ENCODE measurements around the gene PROCA1. TPM values are rescaled to one million over a fixed set of nuclear protein-coding genes. Genes with fewer than 3 reads are reported as not detected.

The PROCA1 gene
- total RNA-seq, 4 donors from 2014 or later = 1.0 to 3.7 (median 3.3) TPM; not detected in 1

DNA sequence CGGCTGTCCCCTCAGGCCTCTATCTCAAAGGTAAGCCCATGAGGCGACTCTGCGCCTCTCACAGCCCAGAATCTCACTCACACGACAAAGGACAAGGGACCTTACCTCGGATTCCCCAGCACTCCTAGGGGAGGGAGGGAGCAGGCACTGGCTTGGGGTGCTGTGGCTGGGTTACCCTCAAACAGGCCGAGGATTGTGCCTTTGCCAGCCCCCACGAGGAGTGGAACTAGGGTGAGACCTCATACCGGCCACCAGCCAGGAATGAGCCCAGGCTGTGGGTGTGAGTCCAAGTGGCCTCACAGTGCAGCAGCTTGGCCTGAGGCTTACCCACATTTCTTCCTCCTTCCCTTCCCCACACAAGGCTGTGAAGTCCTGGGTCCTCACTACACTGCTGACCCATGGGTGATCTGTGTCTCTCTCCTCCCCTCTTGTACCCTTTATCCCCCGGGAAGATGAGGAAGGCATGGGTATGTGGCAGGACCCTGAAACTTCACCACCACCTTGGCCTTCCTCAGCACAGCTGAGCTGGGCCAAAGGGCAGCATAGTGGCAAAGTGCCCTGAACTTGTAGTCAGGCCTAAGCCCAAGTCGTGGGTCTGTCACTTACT lies 5.9 kb downstream of the PROCA1 start:
- TF ChIP-seq, protein P1, sequence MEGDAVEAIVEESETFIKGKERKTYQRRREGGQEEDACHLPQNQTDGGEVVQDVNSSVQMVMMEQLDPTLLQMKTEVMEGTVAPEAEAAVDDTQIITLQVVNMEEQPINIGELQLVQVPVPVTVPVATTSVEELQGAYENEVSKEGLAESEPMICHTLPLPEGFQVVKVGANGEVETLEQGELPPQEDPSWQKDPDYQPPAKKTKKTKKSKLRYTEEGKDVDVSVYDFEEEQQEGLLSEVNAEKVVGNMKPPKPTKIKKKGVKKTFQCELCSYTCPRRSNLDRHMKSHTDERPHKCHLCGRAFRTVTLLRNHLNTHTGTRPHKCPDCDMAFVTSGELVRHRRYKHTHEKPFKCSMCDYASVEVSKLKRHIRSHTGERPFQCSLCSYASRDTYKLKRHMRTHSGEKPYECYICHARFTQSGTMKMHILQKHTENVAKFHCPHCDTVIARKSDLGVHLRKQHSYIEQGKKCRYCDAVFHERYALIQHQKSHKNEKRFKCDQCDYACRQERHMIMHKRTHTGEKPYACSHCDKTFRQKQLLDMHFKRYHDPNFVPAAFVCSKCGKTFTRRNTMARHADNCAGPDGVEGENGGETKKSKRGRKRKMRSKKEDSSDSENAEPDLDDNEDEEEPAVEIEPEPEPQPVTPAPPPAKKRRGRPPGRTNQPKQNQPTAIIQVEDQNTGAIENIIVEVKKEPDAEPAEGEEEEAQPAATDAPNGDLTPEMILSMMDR (IDR thresholded peaks at IDR 0.05) = no peak
- no peak for TF ChIP-seq POLR2A (IDR thresholded peaks at IDR 0.05)
- intact Hi-C loops (cut with DNase I; ENCODE audit: low total_unique reads) = no loop called here
- 75 to 79% methylated on average over 10 of the region's 10 CpGs for WGBS, 2 donors
- no peak for DNase-seq (ENCODE audit: low spot score in 2 of 2)
- H3K4me3 ChIP-seq (ENCODE audit: low read depth, poor library complexity, severe bottlenecking) = no peak overlapping the region

DNA sequence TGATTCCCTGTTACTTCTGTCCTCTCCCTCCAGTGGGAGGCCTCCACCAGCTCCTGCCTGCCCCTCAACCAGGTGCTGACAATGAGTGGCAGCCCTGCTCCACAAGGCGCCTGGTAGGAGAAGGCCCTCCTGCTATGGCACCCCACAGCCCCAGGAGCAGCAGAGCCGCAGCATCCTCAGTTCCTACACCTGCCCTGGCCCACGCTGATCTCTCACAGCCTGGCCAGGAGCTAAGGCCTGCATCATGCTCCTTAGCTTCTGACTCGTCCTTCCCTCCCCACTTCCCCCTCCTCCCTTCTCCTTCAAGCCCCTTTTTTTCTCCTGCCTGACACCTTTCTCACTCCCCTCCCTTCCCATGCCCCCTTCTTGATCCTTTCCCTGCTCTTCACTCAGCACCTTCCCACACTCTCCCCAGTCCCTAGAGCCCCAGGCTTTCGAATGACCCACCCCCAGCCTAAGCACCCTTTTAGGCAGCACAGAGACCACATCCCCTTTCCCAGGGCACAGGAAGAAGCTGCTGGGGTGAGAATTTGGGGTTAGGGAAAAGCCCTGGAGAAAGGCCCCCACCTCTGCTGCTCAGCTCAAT lies 6.5 kb downstream of the PROCA1 start:
- no peak overlapping the region for H3K4me3 ChIP-seq (ENCODE audit: low read depth, poor library complexity, severe bottlenecking)
- DNase-seq (ENCODE audit: low spot score in 2 of 2) = no peak
- WGBS, 2 donors = 71 to 82% methylated on average over 5 of the region's 5 CpGs
- intact Hi-C loops (cut with DNase I; ENCODE audit: low total_unique reads) = no loop called here
- TF ChIP-seq, protein P1 (IDR thresholded peaks at IDR 0.05) = no peak
- TF ChIP-seq POLR2A (IDR thresholded peaks at IDR 0.05) = no peak

DNA sequence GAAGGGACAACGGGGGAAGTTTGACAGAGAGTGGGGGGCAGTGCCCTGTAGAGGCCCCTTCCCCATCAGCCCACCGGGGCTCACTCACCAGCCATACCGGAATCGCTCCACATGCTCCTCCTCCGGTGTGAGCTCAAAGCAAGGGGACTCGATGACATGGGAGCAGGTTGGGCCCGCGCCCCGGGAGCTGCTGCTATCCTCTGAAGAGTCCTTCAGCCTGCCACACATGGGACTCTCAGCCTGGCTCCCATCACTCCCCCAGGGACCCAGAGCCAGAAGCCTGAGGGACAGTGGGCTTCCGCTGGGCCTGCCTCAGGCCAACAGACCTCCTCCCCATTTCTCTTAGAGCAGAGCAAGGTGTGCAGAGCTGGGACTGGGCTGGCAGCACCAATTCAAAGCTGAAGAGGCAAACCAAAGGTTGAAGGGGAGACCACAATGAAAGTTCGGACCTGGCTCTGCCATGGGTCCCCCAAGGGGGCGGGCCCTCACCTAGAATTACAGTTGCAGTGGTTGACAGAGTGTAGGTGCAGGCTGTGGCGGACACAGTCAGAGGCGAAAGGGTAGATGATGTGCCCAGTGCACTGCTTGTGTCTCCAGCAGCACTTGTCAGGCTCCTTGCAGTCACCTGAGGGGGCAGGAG lies 7.3 kb downstream of the PROCA1 start:
- TF ChIP-seq, protein P1 (IDR thresholded peaks at IDR 0.05) = no peak
- TF ChIP-seq POLR2A (IDR thresholded peaks at IDR 0.05) = no peak
- H3K4me3 ChIP-seq (ENCODE audit: low read depth, poor library complexity, severe bottlenecking) = no peak overlapping the region
- WGBS, 2 donors = 90 to 91% methylated on average over 12 to 14 of the region's 14 CpGs
- no peak for DNase-seq (ENCODE audit: low spot score in 2 of 2)
- intact Hi-C loops (cut with DNase I; ENCODE audit: low total_unique reads) = no loop called here

DNA sequence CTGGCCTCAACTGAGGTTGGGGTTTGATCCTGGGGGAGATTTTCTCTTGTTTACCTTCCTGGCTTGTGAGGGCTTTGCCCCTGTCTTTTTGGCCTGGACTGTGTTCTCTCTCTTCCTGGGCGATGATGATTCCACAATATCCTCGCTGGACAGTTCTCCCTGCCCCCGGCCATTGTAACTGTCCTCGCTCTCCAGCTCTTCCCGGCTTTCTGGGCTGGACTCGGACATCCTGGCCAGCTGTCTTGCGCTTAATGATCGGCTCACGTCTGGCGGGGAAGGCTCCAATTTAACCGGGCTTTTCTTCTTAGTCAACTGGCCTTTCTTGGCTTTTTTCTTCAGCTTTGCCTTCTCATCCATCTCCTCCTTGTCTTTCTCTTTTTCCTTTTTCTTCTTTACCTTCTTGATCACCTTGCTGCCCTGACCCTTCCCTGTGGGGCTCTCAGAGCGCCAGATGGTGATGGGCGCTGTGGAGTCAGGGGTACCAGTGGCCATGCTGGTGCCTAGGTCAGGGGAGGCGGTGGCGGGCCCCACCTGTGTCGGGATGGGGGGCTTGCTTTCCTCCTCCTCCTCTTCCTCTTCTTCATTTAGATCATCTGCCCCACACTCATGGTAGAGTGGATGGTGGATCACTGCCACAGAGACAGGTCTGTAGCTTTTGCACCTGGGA lies 8.0 kb downstream of the PROCA1 start:
- intact Hi-C loops (cut with DNase I; ENCODE audit: low total_unique reads) = no loop called here
- H3K4me3 ChIP-seq (ENCODE audit: low read depth, poor library complexity, severe bottlenecking) = no peak overlapping the region
- TF ChIP-seq POLR2A (IDR thresholded peaks at IDR 0.05) = no peak
- TF ChIP-seq, protein P1 (IDR thresholded peaks at IDR 0.05) = no peak
- no peak for DNase-seq (ENCODE audit: low spot score in 2 of 2)
- WGBS, 2 donors = 85 to 86% methylated on average over 16 of the region's 16 CpGs

DNA sequence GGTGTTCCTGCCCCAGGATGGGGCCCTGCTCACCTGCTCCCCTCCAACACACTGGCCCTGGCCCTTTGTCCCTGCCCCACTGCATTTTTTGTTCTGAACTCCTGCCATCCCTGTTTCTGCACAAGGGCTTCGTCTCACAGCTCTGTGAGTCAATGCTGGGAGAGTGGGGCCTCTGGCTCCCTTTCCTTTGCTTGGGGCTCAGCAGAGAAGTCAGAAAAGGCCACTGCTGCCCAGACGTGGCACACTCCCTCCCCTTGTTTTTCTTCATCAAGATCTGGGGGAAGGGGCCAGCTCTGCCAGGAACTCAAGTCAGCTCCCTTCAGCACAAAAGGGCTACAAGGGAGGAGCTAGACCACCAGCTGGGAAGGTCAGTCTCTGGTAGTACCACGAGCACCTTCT lies 8.9 kb downstream of the PROCA1 start:
- TF ChIP-seq POLR2A (IDR thresholded peaks at IDR 0.05) = no peak
- TF ChIP-seq, protein P1 (IDR thresholded peaks at IDR 0.05) = no peak
- no peak for DNase-seq (ENCODE audit: low spot score in 2 of 2)
- no peak overlapping the region for H3K4me3 ChIP-seq (ENCODE audit: low read depth, poor library complexity, severe bottlenecking)
- intact Hi-C loops (cut with DNase I; ENCODE audit: low total_unique reads) = no loop called here
- 67 to 77% methylated on average over 3 of the region's 3 CpGs for WGBS, 2 donors

Measured in lower leg skin (tissue), 4 donors.